Bronchial epithelial cell (primary cell): Measurements from ENCODE around the gene NFIC. TPM values are rescaled to one million over a fixed set of nuclear protein-coding genes. Genes with fewer than 3 reads are reported as not detected.

Experiments used
- DNase-seq: peaks from one replicate; pipeline ENCODE4 v3.0.0-alpha.2; 2010; ENCODE audit warnings: low read depth
- FAIRE-seq: peaks from 2 replicates; lab custom pipeline; 2011; peaks lifted over from hg19 to GRCh38; lab: Jason Lieb, UNC
- H3K27me3 ChIP-seq: 2 replicates; pipeline ENCODE4 v1.5.1; 2011; ENCODE audit warnings: low read length; ENCODE audit not compliant: control insufficient read depth, insufficient read depth
- H3K36me3 ChIP-seq: 2 replicates; pipeline ENCODE4 v1.5.1; 2011; ENCODE audit warnings: low read length; ENCODE audit not compliant: control insufficient read depth, insufficient read depth
- H3K4me3 ChIP-seq: 2 replicates; pipeline ENCODE4 v1.5.1; 2011; ENCODE audit warnings: mild to moderate bottlenecking, low read depth, low read length, control low read depth
- total RNA-seq: library from RNA; depleted of rRNA; stranded (reverse); fragments of >200 nt; gene quantifications from 2 replicates; pipeline ENCODE4 v1.2.1, GENCODE V29; 2014
- TF ChIP-seq, protein P1 (sequence below): IDR thresholded peaks from 2 replicates; pipeline ENCODE4 v1.5.1; 2011; ENCODE audit warnings: mild to moderate bottlenecking, moderate library complexity, low read length, control low read depth, inconsistent platforms; ENCODE audit not compliant: insufficient read depth, severe bottlenecking

Gene NFIC
- total RNA-seq, 1 donor from 2014 or later, result 17.6 TPM

GRCh38 chr19:3510727-3511126, 144.3 kb downstream of the NFIC start:
- no peaks in the 10 kb centered on the region for H3K27me3 ChIP-seq
- H3K36me3 ChIP-seq, result peaks cover 16% of the 10 kb centered on the region
- no peak overlapping the region for H3K4me3 ChIP-seq
- FAIRE-seq, result no peak
- TF ChIP-seq, protein P1, sequence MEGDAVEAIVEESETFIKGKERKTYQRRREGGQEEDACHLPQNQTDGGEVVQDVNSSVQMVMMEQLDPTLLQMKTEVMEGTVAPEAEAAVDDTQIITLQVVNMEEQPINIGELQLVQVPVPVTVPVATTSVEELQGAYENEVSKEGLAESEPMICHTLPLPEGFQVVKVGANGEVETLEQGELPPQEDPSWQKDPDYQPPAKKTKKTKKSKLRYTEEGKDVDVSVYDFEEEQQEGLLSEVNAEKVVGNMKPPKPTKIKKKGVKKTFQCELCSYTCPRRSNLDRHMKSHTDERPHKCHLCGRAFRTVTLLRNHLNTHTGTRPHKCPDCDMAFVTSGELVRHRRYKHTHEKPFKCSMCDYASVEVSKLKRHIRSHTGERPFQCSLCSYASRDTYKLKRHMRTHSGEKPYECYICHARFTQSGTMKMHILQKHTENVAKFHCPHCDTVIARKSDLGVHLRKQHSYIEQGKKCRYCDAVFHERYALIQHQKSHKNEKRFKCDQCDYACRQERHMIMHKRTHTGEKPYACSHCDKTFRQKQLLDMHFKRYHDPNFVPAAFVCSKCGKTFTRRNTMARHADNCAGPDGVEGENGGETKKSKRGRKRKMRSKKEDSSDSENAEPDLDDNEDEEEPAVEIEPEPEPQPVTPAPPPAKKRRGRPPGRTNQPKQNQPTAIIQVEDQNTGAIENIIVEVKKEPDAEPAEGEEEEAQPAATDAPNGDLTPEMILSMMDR, result no peak
- no peak for DNase-seq

DNA sequence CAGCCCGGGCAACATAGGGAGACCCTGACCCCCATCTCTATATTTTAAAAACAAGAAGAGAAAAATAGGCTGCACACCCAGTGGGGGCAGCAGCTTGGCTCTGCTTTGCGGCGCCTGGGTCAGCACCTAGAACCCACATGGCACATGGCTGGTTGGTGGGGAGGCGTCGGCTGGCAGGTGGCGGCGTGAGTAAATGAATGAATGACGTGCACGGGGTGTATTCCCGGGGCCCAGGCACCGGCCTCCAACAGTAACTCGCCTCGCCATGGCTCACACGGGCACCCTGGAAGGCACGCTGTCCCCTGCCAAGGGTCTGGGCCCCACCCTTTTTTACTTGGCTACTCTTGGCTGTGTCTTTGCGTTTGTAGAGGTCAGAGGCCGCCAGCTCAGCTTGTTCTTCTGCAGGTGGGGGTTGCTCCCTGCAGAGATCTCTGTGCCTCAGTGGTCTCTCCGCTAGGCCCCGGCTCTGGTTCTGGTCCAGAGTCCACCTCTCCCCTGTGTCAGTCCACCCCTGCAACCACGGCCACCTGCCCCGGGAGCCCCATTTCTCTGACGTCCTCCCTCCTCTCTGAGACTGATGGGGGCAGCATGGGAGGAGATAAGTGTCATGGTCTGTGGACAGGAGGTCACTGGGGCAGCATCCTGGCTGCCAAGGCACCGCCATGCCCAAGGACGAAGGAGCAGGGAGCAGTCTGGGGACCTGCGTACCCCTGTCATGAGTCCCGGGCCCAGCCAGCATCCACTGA, 145.3 kb downstream of the NFIC start:
- H3K27me3 ChIP-seq, result no peaks in the 10 kb centered on the region
- no peak overlapping the region for H3K4me3 ChIP-seq
- DNase-seq, result no peak
- FAIRE-seq, result no peak
- TF ChIP-seq, protein P1, result no peak
- H3K36me3 ChIP-seq, result peaks cover 20% of the 10 kb centered on the region

DNA sequence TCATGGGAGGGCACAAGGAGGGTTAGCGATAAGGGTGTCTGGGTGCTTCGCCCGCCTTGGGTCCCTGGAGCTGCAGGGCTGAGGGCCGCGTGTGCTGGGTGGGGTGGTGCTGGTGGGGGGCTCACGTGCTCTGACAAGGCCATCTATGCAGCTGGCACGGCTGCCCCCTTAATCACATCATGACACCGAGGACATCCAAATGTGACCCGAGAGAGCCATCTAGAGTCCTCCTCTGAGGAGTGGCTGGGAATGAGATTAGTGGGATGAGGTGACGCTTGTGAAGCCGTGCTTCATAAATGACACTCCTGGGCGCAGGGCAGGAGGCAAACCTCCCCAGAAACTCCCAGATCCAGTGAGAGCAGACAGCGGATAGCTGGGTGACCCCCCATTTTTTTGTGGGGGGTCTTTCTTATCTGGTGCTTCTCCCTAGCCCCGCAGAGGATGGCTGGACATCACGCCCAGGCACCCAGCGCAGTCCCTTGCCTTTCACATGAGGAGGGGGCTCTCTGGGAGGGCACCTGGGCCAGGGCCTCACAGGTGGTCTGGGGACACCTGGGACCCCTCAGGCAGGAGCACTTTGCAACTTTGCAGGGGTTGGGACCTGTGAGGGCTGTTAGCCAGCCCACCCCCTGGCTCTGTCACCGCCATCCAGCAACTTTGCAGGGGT, 146.3 kb downstream of the NFIC start:
- no peaks in the 10 kb centered on the region for H3K27me3 ChIP-seq
- H3K36me3 ChIP-seq, result peaks cover 21% of the 10 kb centered on the region

GRCh38 chr19:3513229-3514140, 147.1 kb downstream of the NFIC start:
- H3K36me3 ChIP-seq, result peaks cover 21% of the 10 kb centered on the region
- FAIRE-seq (no peak), DNase-seq (no peak)
- H3K4me3 ChIP-seq, result no peak overlapping the region
- H3K27me3 ChIP-seq, result no peaks in the 10 kb centered on the region
- TF ChIP-seq, protein P1, result no peak

More for the DNA sequence above, 146.3 kb downstream of the NFIC start:
- TF ChIP-seq, protein P1, result no peak
- no peak for FAIRE-seq
- no peak overlapping the region for H3K4me3 ChIP-seq
- no peak for DNase-seq

- FAIRE-seq, result no peak
- no peak for DNase-seq
- no peak overlapping the region for H3K4me3 ChIP-seq
- TF ChIP-seq, protein P1, result no peak
- H3K36me3 ChIP-seq, result peaks cover 28% of the 10 kb centered on the region
- H3K27me3 ChIP-seq, result no peaks in the 10 kb centered on the region
Measured at GRCh38 chr19:3514930-3515329, 148.5 kb downstream of the NFIC start.
